Muscle of arm (tissue), 14 donors: ENCODE results near the gene ADD2. TPM values are rescaled to one million over a fixed set of nuclear protein-coding genes. Genes with fewer than 3 reads are reported as not detected.
"Not testable (repeated sequence)": the region's sequence is repeated elsewhere in the genome, so short reads cannot be mapped to it uniquely, and the experiment has no call there.

Experiments
- DNase-seq: peaks from one replicate; pipeline ENCODE4 v3.0.0-alpha.2; 2013
- long read RNA-seq, 11 donors: transcript quantifications; one replicate each; lab custom pipeline, GENCODE V29; 2026
- polyA plus RNA-seq, 12 donors: library from polyadenylated mRNA; unstranded; fragments of 120-200 nt; gene quantifications; one replicate each; pipeline ENCODE4 v1.2.1, GENCODE V29; 2013; ENCODE audit not compliant: insufficient read length in 12 of 12

ADD2 gene, protein sequence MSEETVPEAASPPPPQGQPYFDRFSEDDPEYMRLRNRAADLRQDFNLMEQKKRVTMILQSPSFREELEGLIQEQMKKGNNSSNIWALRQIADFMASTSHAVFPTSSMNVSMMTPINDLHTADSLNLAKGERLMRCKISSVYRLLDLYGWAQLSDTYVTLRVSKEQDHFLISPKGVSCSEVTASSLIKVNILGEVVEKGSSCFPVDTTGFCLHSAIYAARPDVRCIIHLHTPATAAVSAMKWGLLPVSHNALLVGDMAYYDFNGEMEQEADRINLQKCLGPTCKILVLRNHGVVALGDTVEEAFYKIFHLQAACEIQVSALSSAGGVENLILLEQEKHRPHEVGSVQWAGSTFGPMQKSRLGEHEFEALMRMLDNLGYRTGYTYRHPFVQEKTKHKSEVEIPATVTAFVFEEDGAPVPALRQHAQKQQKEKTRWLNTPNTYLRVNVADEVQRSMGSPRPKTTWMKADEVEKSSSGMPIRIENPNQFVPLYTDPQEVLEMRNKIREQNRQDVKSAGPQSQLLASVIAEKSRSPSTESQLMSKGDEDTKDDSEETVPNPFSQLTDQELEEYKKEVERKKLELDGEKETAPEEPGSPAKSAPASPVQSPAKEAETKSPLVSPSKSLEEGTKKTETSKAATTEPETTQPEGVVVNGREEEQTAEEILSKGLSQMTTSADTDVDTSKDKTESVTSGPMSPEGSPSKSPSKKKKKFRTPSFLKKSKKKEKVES
- 10 to 100 TPM in 1 of 12 donors, 1 to 10 TPM in 10, not detected in 1; 1.8 to 11.6 (median 2.7) TPM for polyA plus RNA-seq
- long read RNA-seq, donor 1, full-length matches to known transcripts: 1 of 1 reads
- long read RNA-seq, donor 1, partial matches to known transcripts: 0 of 1 reads
- long read RNA-seq, donor 1, other reads (novel, unspliced or antisense): 0 of 1 reads
- long read RNA-seq, donor 2: 0 reads
- long read RNA-seq, donor 3: 0 reads
- long read RNA-seq, donor 4: 0 reads
- long read RNA-seq, donor 5: 0 reads
- long read RNA-seq, donor 6: 0 reads
- long read RNA-seq, donor 7: 0 reads
- long read RNA-seq, donor 8: 0 reads
- long read RNA-seq, donor 9: 0 reads
- long read RNA-seq, donor 10: 0 reads
- long read RNA-seq, donor 11, full-length matches to known transcripts: 1 of 1 reads
- long read RNA-seq, donor 11, partial matches to known transcripts: 0 of 1 reads
- long read RNA-seq, donor 11, other reads (novel, unspliced or antisense): 0 of 1 reads

DNA sequence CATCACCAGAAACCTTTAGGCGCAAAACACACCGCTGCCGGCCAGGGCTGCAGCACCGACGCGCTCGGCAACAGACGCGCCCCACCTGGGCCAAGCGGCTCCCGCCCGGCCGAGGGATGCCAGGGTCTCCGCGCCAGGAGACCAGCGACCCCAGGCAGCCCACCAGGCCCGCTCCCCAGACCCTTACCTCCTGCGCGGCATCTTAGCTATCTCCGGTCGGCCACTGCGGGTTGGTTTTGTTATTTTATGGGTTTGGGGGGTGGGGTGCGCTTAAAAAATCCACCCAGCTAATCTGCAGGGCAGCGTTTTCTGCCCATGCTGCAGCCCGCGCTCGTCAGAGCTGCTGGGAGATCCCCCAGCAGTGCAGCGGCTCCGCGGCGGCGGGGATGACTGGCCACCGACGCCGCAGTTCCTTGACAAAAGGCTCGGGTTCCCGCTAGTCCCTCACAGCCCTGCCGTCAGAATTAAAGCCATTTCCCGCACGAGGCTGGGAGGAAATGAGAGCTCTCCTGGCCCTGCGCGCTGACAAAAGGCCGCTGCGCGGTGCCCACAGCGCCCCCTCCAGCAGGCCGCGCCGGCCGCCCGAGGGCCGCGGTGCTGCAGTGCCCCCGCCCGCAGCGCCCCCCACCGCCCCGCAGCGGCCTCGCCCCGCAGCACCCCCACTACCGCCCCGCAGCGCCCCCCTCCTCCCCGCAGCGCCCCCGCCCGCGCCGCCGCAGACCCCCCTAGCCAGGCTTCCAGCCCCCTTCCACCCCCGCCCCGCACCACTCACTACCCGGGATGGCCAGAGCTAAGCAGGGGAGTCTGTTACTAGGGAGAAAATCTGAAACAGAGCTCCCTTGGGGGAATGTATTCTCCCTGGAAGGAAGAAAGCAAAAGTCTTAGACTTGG, at the start of gene ADD2:
TSS of gene ADD2 (minus strand) at position 502 of the 891 bp plus-strand sequence. CDS start 61,792 bp downstream, outside the sequence.
- peak; percentile 39 for DNase-seq

DNA sequence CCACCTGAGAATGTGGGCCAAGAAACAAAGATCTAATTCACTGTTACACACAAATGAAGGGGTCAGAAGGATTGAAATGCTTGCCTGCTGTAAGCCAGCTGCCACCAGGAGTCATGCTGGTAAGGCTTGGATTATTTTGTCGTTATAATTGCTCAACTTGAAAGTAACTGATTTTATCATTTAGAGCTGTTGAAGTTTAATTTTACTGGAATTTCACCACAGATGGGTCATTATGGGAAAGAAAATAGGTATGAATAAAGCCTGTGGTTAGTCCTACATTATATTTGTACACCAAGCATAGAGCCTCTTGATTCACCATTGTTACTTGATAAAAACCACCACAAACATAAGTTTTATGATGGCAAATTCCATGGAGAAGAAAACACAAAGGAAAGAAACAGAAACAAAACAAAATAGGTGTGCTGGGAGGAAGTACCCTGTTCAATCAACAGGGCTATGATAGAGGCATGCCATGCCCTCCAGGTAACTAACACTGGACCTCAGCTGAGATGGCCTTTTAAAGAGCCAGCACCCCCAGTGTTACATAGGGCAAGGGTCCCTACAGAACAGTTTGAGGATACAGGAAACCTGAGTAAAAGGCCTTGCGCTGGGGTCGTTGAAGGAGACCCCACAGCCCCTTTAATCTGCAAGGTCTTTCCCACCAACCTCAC, 49.4 kb upstream of the ADD2 start:
- DNase-seq: no peak

DNA sequence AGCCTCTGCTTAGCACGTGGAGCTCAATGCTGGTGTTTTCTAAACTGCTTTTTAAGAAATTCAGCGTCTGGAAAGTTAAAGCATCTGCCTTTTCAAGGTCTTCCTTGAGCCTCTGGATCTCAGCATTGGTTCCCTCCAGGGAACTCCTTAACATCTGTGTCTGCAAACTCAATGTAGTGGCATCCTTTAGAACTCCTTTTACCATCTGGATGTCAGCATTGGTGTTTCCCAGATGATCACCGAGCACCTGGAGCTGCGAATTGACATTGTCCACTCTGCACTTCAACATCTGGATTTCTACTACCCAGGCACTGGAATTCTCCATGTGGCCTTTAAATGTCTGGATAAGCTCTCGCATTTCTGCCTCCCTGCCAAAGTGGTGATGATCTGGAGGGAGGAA, 48.7 kb upstream of the ADD2 start:
- no peak for DNase-seq

DNA sequence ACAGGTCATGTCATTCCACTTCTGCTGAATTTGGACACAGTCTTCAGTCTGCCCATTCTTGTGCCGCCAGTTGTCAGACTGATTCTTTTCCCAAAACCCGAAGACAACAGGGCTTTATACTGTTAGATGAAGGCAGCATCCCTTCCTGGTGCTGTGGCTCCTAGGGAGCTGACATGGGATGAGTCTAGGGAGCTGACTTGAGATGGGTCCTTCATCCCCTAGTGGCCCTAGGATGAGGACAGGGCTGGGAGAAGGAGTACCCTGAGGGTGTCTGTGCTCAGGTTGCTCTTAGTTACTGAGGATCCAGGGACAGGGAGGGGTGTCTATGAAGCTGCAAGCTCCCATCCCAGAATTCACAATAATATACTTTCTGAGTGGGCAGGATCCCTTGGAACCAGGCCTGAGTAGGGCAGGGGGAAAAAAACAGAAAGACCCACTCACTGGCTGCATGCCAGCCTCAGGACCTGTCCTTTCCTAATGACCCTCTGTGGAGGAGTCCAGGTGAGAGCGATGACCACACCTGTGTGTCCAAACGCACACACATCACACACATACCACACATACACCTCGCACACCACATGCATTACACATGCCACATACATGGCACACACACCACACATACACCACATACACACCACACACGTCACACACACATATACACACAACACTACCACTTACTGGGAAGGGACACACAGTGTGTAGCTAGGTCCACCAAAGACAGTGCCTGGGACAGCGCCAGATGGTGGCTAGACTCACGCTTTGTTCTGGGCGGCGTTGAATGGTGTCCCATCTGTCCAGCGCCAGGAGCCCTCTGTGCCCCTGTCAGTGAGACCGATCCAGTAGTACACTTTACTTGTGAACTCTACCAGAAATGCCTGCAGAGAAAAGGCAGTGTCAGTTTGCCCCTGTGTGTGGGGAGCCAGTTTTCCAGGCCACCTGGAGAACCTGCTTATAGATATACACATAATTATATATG, 41.3 kb upstream of the ADD2 start:
- no peak for DNase-seq

DNA sequence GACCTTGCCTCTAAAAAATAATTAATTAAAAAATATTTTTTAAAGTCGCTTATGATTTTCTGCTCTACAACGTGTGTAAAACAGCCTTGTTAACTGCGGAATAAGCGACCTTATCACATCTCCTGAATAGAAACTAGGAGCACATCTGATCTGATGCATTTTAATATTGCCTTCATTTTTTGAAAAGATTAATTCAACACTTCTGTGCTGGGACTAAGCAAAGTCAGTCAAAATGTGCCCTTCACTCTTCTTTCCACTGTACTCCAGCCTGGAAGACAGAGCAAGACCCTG, 39.8 kb upstream of the ADD2 start:
- DNase-seq: no peak

DNA sequence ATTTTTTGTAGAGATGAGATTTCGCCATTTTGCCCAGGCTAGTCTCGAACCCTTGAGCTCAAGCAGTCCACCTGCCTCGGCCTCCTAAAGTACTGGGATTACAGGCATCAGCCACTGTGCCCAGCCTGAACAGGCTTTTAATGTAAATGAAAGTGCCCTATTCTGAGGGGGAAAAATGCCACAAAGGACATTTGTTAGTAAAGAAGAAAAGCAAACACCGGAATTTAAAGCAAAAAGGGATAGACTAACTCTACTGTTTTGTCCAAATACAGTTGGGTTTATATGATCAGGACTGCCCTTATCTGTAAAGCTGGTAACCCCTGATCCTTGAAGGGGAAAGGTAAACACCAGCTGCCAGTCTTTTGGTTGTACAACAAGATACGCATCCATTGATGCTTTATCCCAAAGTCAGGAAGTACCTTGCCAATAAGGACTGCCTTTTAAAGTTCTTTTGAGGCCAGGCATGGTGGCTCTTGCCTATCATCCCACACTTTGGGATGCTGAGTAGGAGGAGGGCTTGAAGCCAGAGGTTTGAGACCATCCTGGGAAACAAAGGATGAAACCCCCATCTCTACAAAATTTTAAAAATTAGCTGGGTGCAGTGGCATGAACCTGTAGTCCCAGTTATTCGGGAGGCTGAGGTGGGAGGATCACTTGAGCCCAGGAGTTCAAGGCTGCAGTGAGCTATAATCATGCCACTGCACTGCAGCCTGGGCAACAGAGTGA, 39.3 kb upstream of the ADD2 start:
- DNase-seq: no peak

DNA sequence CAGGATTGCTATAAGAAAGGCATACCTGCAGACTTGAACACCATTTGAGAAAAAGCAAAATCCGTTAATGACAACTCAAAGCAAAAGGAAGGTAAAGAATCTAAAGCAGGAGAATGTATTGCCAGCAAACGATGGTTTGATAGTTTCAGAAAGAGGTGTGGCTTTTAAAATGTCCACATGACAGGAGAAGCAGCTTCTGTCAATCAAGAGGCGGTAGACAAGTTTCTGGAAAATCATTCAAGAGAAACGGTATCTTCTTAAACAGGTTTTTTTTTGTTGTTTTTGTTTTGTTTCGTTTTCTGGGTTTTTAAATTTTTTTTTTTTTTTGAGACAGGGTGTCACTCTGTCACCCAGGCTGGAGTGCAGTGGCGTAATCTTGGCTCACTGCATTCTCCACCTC, 38.6 kb upstream of the ADD2 start:
- no peak for DNase-seq

DNA sequence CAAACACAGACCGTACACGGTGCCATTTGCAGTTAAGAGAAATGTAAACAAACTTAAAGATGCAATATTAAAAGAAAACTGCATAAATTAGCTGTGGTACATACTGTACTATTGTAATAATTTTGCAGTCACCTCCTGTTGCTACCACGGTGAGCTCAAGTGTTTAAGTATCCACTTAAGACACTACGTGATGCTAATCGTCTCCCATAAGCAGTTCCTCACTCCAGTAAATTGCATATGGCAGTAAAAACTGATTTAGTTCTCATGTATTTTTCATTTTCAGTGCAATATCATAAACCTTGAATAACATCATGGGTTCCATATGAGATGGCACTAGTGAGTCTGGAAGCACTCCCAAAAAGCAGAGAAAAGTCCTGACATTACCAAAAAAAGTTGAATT, 38.0 kb upstream of the ADD2 start:
- DNase-seq: no peak

DNA sequence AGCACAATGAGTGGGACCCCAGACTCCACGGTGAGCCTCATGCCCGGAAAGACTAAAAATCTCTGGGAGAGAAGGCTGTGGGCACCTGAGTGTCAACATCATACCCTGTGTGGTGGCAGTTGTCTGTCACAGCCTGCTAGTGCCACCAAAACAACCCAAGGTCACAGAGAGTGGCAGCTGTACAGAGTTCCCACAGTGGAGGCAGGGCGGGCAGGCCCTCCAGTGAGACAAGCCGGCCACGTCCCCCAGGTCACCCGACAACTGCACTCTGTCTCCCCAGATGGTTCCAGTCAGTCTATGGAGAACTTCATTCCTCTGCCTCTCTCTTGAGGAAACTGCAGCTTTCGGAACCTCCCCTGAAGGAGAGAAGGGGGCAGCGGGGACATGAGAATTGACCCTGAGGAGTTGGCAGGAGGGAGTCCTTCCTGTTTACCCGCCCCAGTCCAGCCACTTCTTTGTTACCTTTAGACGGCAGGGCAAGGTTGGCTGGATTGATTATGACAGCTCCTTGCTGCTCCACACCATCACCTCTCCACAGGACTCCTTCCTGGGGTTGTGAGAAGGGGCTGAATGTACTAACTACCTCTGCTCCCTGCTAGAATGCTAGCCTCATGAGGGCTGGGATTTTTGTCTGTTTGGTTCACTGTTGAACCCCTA, 33.7 kb upstream of the ADD2 start:
- no peak for DNase-seq

DNA sequence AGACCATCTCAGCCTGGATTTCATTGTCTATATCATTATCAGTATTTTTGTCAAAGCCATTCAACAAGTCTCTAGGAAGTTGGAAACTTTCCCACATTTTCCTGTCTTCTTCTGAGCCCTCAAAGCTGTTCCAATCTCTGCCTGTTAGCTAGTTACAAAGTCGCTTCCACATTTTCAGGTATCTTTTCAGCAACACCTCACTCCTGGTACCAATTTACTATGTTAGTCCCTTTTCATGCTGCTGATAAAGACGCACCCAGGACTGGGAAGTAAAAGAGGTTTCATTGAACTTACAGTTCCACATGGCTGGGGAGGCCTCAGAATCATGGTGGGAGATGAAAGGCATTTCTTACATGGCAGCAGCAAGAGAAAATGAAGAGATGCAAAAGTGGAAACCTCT, 31.7 kb upstream of the ADD2 start:
- DNase-seq: no peak

DNA sequence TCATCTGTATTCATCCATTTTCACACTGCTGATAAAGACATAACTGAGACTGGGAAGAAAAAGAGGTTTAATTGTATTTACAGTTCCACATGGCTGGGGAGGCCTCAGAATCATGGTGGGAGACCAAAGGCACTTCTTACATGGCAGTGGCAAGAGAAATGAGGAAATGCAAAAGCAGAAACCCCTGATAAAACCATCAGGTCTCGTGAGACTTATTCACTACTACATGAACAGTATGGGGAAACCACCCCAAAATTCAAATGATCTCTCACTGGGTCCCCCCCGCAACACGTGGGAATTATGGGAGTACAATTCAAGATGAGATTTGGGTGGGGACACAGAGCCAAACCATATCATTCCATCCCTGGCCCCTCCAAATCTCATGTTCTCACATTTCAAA, 30.0 kb upstream of the ADD2 start:
- not testable (repeated sequence) for DNase-seq

DNA sequence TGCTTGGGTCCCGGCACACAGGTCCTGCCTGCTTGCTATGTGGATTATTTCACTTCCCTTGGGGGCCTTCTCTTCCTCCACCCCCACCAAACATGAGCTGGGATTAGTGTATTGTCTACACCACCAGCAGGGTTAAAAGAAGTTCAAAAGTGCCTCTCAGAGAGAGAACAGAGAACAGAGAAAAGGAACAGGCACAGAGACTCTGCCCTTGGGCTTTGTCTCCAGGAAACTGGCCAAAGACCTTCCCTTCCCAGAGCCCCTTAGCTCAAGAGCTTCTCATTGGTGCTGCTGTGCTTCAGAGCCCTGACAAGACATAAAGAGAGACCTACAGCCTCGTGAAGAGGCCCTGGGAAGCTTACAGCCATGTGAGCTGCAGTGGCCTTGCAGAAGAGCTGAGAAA, 29.5 kb upstream of the ADD2 start:
- no peak for DNase-seq

DNA sequence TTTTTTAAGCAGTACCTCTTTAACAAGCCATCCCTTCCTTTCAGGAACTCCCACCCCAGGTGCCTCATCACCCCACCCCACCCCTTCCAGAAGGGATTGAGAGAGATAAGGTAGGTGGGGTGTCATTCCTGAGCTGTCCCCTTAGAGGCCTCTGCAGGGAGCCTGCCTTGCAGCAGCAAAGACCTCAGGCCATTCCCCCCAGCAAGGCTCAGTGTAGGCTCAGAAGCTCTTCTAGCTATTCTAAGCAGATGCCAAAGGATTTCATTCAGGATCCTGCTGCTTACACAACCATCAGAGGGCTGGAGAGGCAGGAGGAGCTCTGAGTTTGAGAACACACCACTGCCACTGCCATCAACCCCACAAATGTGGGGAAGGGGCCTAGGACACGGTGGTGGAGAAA, 28.3 kb upstream of the ADD2 start:
- DNase-seq: no peak

DNA sequence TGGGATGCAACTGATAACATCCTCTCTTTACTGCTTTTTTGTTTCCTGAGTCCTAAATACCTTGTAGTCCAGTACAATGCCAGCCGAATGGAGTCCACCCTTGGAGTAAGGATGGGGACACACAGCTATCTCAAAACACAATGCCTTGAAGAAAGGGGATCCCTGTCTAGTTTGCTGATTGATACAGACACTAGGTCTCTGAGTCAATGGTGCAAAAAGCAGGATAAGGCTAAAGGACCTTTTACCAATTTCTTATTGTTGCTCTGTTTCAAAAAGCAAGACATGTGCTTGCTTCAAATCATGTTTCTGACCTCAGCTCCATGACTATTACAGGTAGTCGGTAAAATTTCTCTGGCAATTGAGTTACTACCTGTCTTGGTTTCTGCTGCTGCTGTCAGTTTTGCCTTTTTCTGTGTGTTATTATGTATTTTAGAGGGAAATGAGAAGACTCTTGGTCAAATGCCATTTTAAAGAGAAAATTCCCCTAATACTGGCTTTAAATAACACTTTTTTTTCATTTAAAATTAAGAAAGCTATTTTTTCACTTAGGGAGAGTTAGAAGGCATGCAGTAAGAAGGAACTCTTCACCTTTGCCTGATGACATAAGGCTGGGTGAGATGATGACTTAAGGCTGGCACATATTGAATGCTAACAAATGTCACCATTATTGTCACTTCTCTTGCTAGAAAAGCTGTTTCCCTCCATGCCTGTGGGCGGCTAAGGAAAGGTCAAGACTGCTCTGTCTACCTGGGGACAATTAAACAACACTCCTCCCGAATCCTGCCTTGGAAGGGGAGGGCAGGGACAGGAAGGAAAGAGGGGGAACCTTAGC, 27.4 kb upstream of the ADD2 start:
- no peak for DNase-seq

DNA sequence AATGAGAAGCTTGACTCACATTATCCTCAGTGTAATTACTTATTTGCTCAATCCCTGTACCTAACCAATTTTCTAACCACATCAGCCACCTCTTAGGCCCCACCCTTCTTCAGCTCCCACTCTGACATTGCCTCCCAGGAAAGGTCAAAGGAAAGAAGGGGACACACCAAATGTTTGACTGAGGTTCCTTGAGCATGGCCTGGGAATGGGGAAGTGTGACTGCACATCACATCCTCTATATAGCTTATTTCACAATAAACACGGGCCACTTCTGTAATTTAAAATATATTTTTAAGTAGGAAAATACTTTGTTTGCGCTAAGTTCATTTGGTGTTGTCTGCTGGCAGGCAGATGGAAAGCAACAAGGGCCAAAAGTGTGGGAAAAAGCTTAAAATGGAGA, 25.4 kb upstream of the ADD2 start:
- DNase-seq: no peak

DNA sequence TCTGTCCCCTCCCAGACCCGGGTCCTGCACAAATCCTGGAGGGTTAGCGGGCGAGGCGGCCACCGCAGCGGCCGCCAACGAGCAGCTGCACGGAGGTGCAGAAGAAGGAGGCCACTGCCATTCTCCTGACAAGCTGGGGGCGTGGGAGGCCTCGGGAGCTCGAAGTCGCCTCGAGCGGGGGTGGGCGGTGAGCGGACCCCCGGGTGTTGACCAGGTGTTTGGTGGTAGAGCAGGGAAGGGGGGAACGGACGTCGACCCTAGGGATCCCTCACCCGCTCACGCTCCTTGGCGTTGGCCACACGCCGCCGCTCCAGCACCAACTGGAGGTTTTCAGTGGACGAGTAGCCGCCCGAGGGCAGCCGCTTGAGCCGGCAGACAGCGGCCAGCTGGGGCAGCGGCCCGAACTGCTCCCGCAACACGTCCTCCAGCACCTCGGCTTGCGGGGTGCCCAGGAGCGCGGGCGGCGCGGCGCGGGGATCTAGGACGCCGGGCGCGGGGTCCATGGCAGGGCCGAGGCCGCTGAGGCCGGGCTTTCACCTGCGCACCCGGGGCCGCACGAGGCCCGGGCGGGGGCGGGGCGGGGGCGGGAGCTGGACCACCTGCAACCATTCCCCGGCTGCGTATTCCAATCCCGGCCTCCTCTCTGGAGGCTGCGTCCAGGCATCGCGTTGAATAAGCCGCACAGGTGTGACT, 22.3 kb upstream of the ADD2 start, which contains the start of gene FIGLA:
TSS of gene FIGLA (minus strand) at position 508 of the 693 bp plus-strand sequence. CDS start at position 503, 5 bp downstream.
- DNase-seq: no peak
